ENCODE measurements around the gene BHLHA15.

BHLHA15 gene

DNA sequence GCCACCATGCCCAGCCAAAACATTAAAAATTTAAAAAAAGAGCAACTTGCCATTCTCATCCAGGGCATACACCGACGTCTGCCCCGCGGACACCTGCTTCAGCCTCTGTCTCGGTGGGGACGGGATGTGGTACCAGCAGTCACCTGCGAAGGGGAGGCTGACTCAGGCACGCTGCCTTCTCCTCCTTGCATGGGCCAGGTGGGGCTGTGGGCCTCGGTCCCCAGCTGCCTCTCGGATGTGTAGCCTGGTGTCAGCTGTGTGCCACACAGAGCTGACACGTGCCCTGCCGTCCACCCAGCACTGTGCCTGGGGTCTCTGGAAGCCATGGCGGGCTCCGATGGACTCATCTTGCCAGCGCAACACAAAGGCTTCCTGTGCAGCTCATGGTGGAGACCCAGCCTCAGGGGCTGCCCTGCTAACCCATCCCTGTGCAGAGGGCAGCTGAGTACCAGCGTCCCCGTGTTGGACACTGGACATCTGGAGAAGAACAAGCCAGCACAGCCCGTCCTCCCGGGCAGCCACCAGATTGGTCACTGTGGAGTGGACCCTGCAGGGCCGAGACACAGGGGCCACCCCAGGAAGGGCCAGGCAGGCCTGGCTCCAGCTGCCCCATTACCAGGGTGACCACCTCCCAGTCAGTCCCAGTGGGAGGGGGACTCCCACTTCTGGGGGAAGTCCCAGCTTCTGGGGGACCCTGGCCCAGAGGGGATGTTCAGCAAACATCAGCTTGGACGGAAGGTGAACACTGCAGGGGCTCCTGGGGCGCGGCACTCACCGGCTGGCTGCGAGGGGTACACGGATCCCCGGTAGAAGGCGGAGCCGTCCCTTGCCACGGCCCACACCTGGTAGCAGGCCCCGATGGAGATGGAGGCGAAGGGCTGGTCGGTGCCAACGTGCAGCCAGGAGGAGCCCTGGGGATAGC is 10.6 kb downstream of the BHLHA15 start:
- TF ChIP-seq GATA1 (IDR thresholded peaks at IDR 0.05; ENCODE audit: low read depth, low read length) (no peak), POLR2A (IDR thresholded peaks at IDR 0.05; ENCODE audit: low read length) (no peak)
- no peak for DNase-seq

GRCh38 chr7:98222533-98223195 is 11.4 kb downstream of the BHLHA15 start:
- TF ChIP-seq GATA1 (IDR thresholded peaks at IDR 0.05; ENCODE audit: low read depth, low read length) (no peak), POLR2A (IDR thresholded peaks at IDR 0.05; ENCODE audit: low read length) (no peak)
- no peak for DNase-seq

- TF ChIP-seq GATA1 (IDR thresholded peaks at IDR 0.05; ENCODE audit: low read depth, low read length) (no peak), POLR2A (IDR thresholded peaks at IDR 0.05; ENCODE audit: low read length) (no peak)
- no peak for DNase-seq
These were observed 12.2 kb downstream of the BHLHA15 start for GRCh38 chr7:98223351-98223897.

GRCh38 chr7:98223898-98224700 is 12.9 kb downstream of the BHLHA15 start:
- no peak for TF ChIP-seq POLR2A (IDR thresholded peaks at IDR 0.05; ENCODE audit: low read length)
- DNase-seq = no peak

GRCh38 chr7:98224701-98225181 is 13.5 kb downstream of the BHLHA15 start:
- DNase-seq = no peak
- TF ChIP-seq POLR2A (IDR thresholded peaks at IDR 0.05; ENCODE audit: low read length) (no peak), GATA1 (IDR thresholded peaks at IDR 0.05; ENCODE audit: low read depth, low read length) (no peak)

GRCh38 chr7:98225913-98226614 is 14.8 kb downstream of the BHLHA15 start:
- DNase-seq = no peak

GRCh38 chr7:98227939-98228338 is 16.7 kb downstream of the BHLHA15 start:
- no peak for DNase-seq
- no peak for TF ChIP-seq GATA1 (IDR thresholded peaks at IDR 0.05; ENCODE audit: low read depth, low read length)
- TF ChIP-seq POLR2A (IDR thresholded peaks at IDR 0.05; ENCODE audit: low read length) = no peak

More at GRCh38 chr7:98225913-98226614, 14.8 kb downstream of the BHLHA15 start:
- TF ChIP-seq GATA1 (IDR thresholded peaks at IDR 0.05; ENCODE audit: low read depth, low read length) = no peak
- no peak for TF ChIP-seq POLR2A (IDR thresholded peaks at IDR 0.05; ENCODE audit: low read length)

GRCh38 chr7:98228801-98229200 is 17.6 kb downstream of the BHLHA15 start:
- TF ChIP-seq GATA1 (IDR thresholded peaks at IDR 0.05; ENCODE audit: low read depth, low read length) (no peak), POLR2A (IDR thresholded peaks at IDR 0.05; ENCODE audit: low read length) (no peak)
- DNase-seq = no peak

GRCh38 chr7:98229441-98229840 is 18.2 kb downstream of the BHLHA15 start:
- no peak for TF ChIP-seq GATA1 (IDR thresholded peaks at IDR 0.05; ENCODE audit: low read depth, low read length)
- TF ChIP-seq POLR2A (IDR thresholded peaks at IDR 0.05; ENCODE audit: low read length) = no peak

GRCh38 chr7:98229991-98230745 is 18.9 kb downstream of the BHLHA15 start:
- no peak for DNase-seq
- TF ChIP-seq GATA1 (IDR thresholded peaks at IDR 0.05; ENCODE audit: low read depth, low read length) (no peak), POLR2A (IDR thresholded peaks at IDR 0.05; ENCODE audit: low read length) (no peak)

More at GRCh38 chr7:98229441-98229840, 18.2 kb downstream of the BHLHA15 start:
- no peak for DNase-seq

DNA sequence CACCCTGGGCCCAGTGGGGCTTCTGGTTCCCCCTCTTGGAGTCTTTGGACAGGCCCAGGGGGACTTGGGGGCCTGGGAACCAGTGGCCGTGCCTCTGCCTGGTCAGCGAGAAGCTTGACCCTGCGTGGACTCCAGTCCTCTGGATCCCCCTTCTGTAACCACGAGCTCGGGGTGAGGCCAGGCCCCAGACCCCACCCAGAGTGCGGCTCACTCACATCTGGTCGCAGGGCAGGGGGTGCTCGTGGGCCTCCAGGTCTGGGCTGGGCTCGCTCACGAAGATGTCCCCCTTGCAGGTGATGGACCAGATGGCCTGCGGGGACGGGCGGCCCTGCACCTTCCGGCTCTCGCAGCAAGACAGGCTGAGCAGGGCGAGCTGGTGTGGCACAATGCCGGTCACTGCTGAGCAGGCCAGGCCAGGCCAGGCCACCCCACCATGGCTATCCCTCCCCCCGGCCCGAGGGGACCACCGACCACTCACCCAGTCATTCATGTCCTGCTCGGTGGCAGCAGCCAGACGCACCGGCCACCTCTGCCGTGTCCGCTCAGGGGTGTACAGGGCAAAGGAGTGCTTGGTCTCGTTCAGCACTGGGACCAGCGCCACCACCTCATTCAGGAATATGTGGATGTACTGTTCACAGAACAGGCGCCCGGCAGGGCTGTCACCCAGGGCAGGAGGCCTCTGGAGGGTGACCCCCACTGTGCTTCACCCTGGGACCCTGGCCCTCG is 19.7 kb downstream of the BHLHA15 start:
- no peak for DNase-seq
- TF ChIP-seq POLR2A (IDR thresholded peaks at IDR 0.05; ENCODE audit: low read length) (no peak), GATA1 (IDR thresholded peaks at IDR 0.05; ENCODE audit: low read depth, low read length) (no peak)
